NK-92 (cell line): ENCODE data around the gene PCID2.
"Not testable (repeated sequence)": the region's sequence is repeated elsewhere in the genome, so short reads cannot be mapped to it uniquely, and the experiment has no call there.

Experiments
- DNase-seq: peaks from one replicate; lab custom pipeline; 2025; ENCODE audit not compliant: unreplicated experiment; lab: John Stamatoyannopoulos, UW

The PCID2 gene

GRCh38 chr13:113167155-113167554 is 41.3 kb downstream of the PCID2 start:
- no peak for DNase-seq

GRCh38 chr13:113166681-113167080 is 41.8 kb downstream of the PCID2 start:
- no peak for DNase-seq

- no peak for DNase-seq
Observed at GRCh38 chr13:113166266-113166665, 42.2 kb downstream of the PCID2 start.

GRCh38 chr13:113164492-113164891 is 44.0 kb downstream of the PCID2 start:
- no peak for DNase-seq

- no peak for DNase-seq
Observed at GRCh38 chr13:113162783-113163685, 45.4 kb downstream of the PCID2 start.

- not testable (repeated sequence) for DNase-seq
Observed at GRCh38 chr13:113161975-113162374, 46.5 kb downstream of the PCID2 start.

- DNase-seq = no peak
Observed at GRCh38 chr13:113161433-113161832, 47.0 kb downstream of the PCID2 start.

GRCh38 chr13:113160983-113161382 is 47.5 kb downstream of the PCID2 start:
- no peak for DNase-seq

GRCh38 chr13:113159701-113160100 is 48.8 kb downstream of the PCID2 start:
- DNase-seq = no peak

GRCh38 chr13:113158946-113159345 is 49.5 kb downstream of the PCID2 start:
- DNase-seq = no peak

GRCh38 chr13:113157929-113158747 is 50.3 kb downstream of the PCID2 start, which contains the start of gene PROZ:
Gene PROZ, plus strand, starts transcription at chr13:113158648. Its CDS starts 13 bp downstream, at chr13:113158661.
- DNase-seq = no peak

- no peak for DNase-seq
Observed at GRCh38 chr13:113157206-113157928, 51.1 kb downstream of the PCID2 start.

GRCh38 chr13:113155982-113156655 is 52.4 kb downstream of the PCID2 start:
- no peak for DNase-seq

- DNase-seq = no peak
Observed at GRCh38 chr13:113155201-113155600, 53.3 kb downstream of the PCID2 start.

- no peak for DNase-seq
Observed at GRCh38 chr13:113153810-113154748, 54.4 kb downstream of the PCID2 start.

- no peak for DNase-seq
Observed at GRCh38 chr13:113152984-113153809, 55.3 kb downstream of the PCID2 start.

GRCh38 chr13:113152691-113152983 is 55.8 kb downstream of the PCID2 start:
- DNase-seq = no peak

- DNase-seq = no peak
Observed at GRCh38 chr13:113151745-113152690, 56.5 kb downstream of the PCID2 start.
